Esophagus muscularis mucosa (tissue), 4 donors: ENCODE data around the gene EPB41.

ENCODE experiments used
- CTCF ChIP-seq, 3 experiments: fragments of 200-600 bp in 2 of 3; fragments of 450-650 bp in 1 of 3; sonication (generic) in 2 of 3; IDR thresholded peaks; one replicate each; pipeline ENCODE4 v1.5.1; 2017 to 2019; ENCODE audit warnings: antibody characterized with exemption in 3 of 3, mild to moderate bottlenecking in 2 of 3, moderate library complexity in 1 of 3
- EP300 ChIP-seq: sonication (generic); formaldehyde crosslinking; IDR thresholded peaks from one replicate; pipeline ENCODE4 v1.6.1; 2017; ENCODE audit warnings: antibody characterized with exemption
- POLR2A ChIP-seq: fragments of 450-650 bp; IDR thresholded peaks from one replicate; pipeline ENCODE4 v1.6.1; 2017; ENCODE audit warnings: antibody characterized with exemption, moderate library complexity, mild to moderate bottlenecking, low read depth
- POLR2AphosphoS5 ChIP-seq, 2 donors: sonication (generic); formaldehyde crosslinking; IDR thresholded peaks; one replicate each; pipeline ENCODE4 v1.6.1; 2017; ENCODE audit warnings: antibody characterized with exemption in 2 of 2

GRCh38 chr1:28933277-28933676, 18.9 kb downstream of the EPB41 start:
- TF ChIP-seq POLR2AphosphoS5 (IDR thresholded peaks at IDR 0.05) (no peak), CTCF (IDR thresholded peaks at IDR 0.05) (no peak), EP300 (no peak), POLR2A (no peak)
